ENCODE results near the gene SLC25A1. TPM values are rescaled to one million over a fixed set of nuclear protein-coding genes. Genes with fewer than 3 reads are reported as not detected.

SLC25A1 gene
- total RNA-seq, 1 experiment from 2014 or later: 201 TPM

DNA sequence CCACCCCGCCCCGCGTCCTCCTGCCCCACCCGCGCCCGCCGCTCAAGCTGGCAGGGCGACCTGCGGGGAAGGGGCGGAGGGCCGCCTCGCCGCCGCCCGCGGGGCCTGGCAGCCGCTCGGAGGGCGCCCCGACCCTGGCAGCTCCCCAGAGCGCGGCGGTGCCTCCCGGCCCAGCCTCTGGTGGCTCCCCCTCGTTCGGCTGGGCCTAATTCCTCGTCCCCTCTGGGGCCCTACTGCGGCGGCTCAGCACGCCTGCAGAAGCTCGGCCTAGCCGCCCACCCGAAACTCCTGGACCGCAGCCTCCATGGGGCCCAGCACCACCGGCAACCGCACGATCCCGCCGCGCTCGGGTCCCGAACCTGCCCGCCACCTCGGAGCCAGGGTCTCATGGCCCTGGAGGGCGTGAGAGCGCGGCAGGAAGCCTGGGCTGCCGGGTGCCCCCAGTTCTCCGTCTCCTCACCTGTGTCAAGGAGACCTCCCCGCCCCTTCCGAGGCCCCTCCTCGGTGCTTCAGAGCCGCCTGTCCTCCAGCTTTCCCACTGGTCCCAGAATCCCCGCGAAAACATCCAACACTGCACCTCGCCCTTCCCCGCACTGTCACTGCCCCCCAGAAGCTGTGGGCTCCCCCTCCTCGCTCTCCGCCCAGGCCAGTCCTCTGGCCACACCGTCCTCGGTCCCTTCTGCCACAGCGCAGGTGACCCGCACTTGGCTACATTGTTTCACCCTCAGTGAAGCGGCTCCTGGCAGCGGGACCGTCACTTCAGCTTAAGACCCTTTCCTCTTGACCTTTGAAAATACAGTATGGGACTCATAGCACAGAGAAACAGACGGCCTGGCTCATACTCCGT lies 27.8 kb downstream of the SLC25A1 start:
- POLR2A ChIA-PET: interaction anchor here (0.8 kb wide), 1 partner anchor 28 kb away, joined by 3 read pairs; the partner anchor contains the start of gene SLC25A1
- CTCF ChIA-PET: interaction anchor here (0.6 to 1.9 kb wide), 2 partner anchors 29 to 51 kb away, joined by 4 to 5 read pairs; no protein-coding TSS in a partner anchor
- peak; percentile 33 for DNase-seq (ENCODE audit: low spot score)
- Mint-ChIP-seq H3K4me1 (peaks cover 16% of the 10 kb centered on the region), H3K36me3 (peaks cover 4% of the 10 kb centered on the region; the same call in 1 of the 2 replicates), H3K27ac (no peak overlapping the region), H3K9me3 (0 out of 2 replicates have a peak, but pooled peaks cover 4% of the 10 kb centered on the region), H3K27me3 (ENCODE audit: low read depth) (peaks cover 83% of the 10 kb centered on the region), H3K4me3 (peak overlapping the region; percentile 72)
- peak; percentile 12 for ATAC-seq
- no peak for TF ChIP-seq NFE2L1 (CRISPR knock-in tag; IDR thresholded peaks at IDR 0.05)
- TF ChIP-seq, protein P1, sequence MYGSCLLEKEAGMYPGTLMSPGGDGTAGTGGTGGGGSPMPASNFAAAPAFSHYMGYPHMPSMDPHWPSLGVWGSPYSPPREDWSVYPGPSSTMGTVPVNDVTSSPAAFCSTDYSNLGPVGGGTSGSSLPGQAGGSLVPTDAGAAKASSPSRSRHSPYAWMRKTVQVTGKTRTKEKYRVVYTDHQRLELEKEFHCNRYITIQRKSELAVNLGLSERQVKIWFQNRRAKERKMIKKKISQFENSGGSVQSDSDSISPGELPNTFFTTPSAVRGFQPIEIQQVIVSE (CRISPR knock-in tag; IDR thresholded peaks at IDR 0.05; ENCODE audit: borderline replicate concordance): no peak
- TF ChIP-seq, protein P2, sequence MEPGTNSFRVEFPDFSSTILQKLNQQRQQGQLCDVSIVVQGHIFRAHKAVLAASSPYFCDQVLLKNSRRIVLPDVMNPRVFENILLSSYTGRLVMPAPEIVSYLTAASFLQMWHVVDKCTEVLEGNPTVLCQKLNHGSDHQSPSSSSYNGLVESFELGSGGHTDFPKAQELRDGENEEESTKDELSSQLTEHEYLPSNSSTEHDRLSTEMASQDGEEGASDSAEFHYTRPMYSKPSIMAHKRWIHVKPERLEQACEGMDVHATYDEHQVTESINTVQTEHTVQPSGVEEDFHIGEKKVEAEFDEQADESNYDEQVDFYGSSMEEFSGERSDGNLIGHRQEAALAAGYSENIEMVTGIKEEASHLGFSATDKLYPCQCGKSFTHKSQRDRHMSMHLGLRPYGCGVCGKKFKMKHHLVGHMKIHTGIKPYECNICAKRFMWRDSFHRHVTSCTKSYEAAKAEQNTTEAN (CRISPR knock-in tag; IDR thresholded peaks at IDR 0.05): no peak
- TF ChIP-seq, protein P3, sequence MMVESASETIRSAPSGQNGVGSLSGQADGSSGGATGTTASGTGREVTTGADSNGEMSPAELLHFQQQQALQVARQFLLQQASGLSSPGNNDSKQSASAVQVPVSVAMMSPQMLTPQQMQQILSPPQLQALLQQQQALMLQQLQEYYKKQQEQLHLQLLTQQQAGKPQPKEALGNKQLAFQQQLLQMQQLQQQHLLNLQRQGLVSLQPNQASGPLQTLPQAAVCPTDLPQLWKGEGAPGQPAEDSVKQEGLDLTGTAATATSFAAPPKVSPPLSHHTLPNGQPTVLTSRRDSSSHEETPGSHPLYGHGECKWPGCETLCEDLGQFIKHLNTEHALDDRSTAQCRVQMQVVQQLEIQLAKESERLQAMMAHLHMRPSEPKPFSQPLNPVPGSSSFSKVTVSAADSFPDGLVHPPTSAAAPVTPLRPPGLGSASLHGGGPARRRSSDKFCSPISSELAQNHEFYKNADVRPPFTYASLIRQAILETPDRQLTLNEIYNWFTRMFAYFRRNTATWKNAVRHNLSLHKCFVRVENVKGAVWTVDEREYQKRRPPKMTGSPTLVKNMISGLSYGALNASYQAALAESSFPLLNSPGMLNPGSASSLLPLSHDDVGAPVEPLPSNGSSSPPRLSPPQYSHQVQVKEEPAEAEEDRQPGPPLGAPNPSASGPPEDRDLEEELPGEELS (CRISPR knock-in tag; IDR thresholded peaks at IDR 0.05): no peak
- TF ChIP-seq, protein P4, sequence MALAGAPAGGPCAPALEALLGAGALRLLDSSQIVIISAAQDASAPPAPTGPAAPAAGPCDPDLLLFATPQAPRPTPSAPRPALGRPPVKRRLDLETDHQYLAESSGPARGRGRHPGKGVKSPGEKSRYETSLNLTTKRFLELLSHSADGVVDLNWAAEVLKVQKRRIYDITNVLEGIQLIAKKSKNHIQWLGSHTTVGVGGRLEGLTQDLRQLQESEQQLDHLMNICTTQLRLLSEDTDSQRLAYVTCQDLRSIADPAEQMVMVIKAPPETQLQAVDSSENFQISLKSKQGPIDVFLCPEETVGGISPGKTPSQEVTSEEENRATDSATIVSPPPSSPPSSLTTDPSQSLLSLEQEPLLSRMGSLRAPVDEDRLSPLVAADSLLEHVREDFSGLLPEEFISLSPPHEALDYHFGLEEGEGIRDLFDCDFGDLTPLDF (CRISPR knock-in tag; IDR thresholded peaks at IDR 0.05): no peak
- TF ChIP-seq HMGA2 (CRISPR knock-in tag; IDR thresholded peaks at IDR 0.05): no peak
- no peak for TF ChIP-seq ESRRA (CRISPR knock-in tag; IDR thresholded peaks at IDR 0.05; ENCODE audit: borderline replicate concordance)
- TF ChIP-seq, protein P5, sequence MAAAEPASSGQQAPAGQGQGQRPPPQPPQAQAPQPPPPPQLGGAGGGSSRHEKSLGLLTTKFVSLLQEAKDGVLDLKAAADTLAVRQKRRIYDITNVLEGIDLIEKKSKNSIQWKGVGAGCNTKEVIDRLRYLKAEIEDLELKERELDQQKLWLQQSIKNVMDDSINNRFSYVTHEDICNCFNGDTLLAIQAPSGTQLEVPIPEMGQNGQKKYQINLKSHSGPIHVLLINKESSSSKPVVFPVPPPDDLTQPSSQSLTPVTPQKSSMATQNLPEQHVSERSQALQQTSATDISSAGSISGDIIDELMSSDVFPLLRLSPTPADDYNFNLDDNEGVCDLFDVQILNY (CRISPR knock-in tag; IDR thresholded peaks at IDR 0.05): no peak
- TF ChIP-seq TEAD4 (CRISPR knock-in tag; IDR thresholded peaks at IDR 0.05): no peak
- TF ChIP-seq, protein P6, sequence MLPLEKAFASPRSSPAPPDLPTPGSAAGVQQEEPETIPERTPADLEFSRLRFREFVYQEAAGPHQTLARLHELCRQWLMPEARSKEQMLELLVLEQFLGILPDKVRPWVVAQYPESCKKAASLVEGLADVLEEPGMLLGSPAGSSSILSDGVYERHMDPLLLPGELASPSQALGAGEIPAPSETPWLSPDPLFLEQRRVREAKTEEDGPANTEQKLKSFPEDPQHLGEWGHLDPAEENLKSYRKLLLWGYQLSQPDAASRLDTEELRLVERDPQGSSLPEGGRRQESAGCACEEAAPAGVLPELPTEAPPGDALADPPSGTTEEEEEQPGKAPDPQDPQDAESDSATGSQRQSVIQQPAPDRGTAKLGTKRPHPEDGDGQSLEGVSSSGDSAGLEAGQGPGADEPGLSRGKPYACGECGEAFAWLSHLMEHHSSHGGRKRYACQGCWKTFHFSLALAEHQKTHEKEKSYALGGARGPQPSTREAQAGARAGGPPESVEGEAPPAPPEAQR (CRISPR knock-in tag; IDR thresholded peaks at IDR 0.05): no peak

DNA sequence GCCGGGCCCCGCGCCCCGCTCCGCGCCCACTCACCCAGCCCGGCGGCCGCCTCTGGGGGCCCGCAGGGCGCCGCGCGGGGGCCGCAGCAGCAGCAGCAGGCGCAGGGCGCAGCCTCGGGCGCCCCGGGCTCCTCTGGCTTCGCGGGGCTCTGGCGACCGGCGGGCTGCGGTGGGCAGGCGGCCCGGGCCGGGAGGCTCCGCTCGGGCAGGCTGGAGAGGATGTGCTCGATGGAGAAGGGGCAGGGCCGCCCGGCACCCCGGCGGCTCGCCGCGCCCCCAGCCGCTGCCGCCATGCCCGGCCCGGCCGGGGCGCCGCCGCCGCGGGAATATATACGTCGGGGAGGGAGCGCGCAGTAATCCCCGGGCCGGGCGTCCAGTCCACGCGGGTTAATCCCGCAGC lies 28.5 kb downstream of the SLC25A1 start, which contains the start of gene GSC2:
GSC2 (minus strand) TSS at position 302 of the 400 bp plus-strand sequence; CDS start at position 293, 9 bp downstream.
- ATAC-seq (peak; percentile 23), DNase-seq (ENCODE audit: low spot score) (no peak)
- CTCF ChIA-PET: interaction anchor here (0.6 to 3.4 kb wide), 3 partner anchors 28 to 65 kb away, joined by 4 to 11 read pairs (median 4); partner anchors contain the start of gene DGCR2
- POLR2A ChIA-PET: no interaction called here
- peaks cover 4% of the 10 kb centered on the region; the same call in 1 of the 2 replicates for H3K36me3 Mint-ChIP-seq
- 0 out of 2 replicates have a peak, but pooled peaks cover 4% of the 10 kb centered on the region for H3K9me3 Mint-ChIP-seq
- TF ChIP-seq, protein P7, sequence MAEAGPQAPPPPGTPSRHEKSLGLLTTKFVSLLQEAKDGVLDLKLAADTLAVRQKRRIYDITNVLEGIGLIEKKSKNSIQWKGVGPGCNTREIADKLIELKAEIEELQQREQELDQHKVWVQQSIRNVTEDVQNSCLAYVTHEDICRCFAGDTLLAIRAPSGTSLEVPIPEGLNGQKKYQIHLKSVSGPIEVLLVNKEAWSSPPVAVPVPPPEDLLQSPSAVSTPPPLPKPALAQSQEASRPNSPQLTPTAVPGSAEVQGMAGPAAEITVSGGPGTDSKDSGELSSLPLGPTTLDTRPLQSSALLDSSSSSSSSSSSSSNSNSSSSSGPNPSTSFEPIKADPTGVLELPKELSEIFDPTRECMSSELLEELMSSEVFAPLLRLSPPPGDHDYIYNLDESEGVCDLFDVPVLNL (CRISPR knock-in tag; IDR thresholded peaks at IDR 0.05; ENCODE audit: borderline replicate concordance, low read depth): no peak
- no peak for TF ChIP-seq SP1 (CRISPR knock-in tag; conservative IDR thresholded peaks at IDR 0.05)
- no peak for TF ChIP-seq TP53 (CRISPR knock-in tag; IDR thresholded peaks at IDR 0.05)
- TF ChIP-seq ETV6 (CRISPR knock-in tag; IDR thresholded peaks at IDR 0.05): no peak
- H3K4me1 Mint-ChIP-seq: peaks cover 16% of the 10 kb centered on the region
- H3K27me3 Mint-ChIP-seq (ENCODE audit: low read depth): peaks cover 79% of the 10 kb centered on the region
- no peak within 1 kb of the TSS for H3K27ac Mint-ChIP-seq
- H3K4me3 Mint-ChIP-seq: peak within 1 kb of the TSS; percentile 72
